Inferior parietal cortex (tissue), 1 donor: ENCODE measurements around the gene SLC22A12.

Source experiments
- DNase-seq: peaks from one replicate; pipeline ENCODE4 v3.0.0-alpha.2; 2016; ENCODE audit errors: extremely low spot score

SLC22A12 gene

GRCh38 chr11:64624883-64625481, 34.0 kb downstream of the SLC22A12 start:
- DNase-seq: no peak

- DNase-seq: no peak
Measured at GRCh38 chr11:64626637-64627036, 35.6 kb downstream of the SLC22A12 start.

DNA sequence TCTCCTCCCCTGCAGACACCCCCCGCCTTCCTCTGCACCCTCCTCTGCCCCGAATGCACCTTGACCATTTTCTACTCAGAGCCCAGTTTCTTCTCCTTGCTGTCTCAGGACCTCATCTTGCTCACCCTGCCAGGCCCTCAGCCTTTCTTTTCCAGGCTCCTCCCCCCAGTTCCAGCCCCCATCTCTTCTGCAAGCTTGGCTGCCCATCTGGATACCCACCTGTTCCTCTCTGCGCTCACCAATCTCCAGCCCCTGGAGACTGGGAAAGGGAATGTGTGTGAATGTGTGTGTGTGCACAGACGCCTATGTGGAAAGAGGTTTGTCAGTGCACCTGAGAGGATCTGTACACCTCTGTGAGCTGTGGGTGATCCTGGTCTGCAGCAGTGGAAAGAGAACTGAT, 36.4 kb downstream of the SLC22A12 start:
- DNase-seq: no peak

GRCh38 chr11:64628596-64628995, 37.6 kb downstream of the SLC22A12 start:
- no peak for DNase-seq

- no peak for DNase-seq
Measured at GRCh38 chr11:64629103-64629502, 38.1 kb downstream of the SLC22A12 start.

DNA sequence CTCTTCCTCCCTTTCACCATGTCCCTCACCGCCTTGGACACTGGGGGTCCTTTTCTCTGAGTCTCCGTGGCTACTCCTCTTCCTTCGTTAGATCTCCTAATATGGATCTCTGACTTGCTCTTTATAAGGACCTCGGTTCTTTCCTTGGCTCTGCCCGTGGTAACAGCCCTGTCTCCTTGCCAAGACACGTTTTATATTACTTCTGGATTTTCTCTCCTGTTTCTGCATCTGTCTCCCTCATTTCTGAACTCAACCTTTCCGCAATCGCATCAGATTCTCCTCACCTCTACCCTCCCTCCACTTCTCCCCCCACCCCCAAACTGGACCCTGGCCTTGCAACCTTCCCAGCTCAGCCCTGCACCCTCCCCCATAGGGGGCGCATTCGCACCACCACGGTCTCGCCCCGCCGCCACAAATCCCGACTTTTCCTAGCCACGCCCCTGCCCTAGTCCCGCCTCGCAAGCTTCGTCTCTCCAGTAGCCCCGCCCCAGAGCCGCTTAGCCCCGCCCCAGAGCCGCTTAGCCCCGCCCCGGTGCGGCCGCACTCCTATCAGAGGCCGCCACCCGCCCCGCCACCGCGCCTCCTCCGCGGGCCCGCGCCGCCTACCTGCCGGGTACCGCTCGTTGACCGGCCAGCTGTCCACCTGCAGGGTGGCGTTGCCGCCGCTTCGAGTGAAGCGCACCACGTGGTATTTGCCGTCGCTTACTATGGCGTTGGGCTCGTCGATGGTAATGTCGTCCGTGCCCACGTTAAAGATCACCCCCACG, 39.0 kb downstream of the SLC22A12 start:
- no peak for DNase-seq

DNA sequence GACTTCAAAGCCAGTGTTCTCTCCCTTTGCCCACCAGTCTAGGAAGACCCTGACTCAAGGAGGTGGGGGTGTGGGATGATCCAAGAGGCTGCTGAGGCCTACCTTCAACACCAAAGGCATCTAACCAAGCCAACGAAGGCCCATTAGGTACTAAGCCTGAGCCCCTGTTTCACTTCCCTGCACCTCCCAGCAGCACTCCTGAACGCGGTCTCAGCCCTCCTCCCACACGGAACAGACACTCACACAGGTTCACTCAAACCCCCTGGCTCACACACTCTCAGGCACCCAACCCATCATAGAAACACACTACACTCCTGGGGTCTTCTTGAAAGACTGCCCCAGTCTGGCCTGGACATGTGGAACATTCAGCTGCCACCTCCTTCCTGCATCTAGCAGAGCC, 40.7 kb downstream of the SLC22A12 start:
- DNase-seq: no peak

DNA sequence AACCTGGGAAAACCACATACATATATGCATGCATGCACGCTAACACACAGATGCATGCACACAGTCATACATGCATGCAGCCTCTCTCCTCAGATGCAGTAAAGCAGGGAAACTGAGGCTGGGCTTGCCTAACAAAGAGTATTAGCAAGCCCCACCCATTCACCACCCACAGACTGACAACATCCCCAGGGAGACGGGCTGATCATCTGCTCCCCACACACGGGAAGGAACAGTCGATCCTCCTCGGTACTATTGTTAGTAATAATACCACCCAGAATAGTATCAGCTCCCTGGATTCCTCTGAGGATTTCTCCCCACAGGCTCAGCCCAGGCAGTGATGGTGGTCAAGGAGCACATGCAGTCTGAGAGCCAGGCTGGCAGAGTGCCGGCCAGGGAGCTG, 41.2 kb downstream of the SLC22A12 start:
- no peak for DNase-seq

DNA sequence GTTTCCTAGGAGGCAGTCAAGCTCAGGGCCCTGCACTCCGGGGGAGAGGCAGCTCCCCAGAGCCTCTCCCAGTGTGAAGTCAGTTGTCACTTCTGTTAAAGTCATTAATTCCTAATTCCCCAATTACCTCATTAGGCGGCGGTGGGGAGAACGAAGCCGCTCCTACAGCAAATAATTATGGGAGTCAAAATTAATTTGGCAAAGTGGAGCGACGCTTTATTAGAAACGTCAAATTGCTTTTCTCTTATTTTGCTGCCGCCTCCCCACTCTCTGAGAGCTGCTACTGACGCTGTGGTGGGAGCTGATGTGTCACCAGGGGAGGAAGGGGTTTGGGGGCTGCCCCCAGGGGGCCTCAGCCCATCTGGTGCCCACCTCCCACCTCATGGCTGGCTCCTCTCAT, 41.6 kb downstream of the SLC22A12 start:
- no peak for DNase-seq

- DNase-seq: no peak
Measured at GRCh38 chr11:64633555-64634159, 42.6 kb downstream of the SLC22A12 start.

DNA sequence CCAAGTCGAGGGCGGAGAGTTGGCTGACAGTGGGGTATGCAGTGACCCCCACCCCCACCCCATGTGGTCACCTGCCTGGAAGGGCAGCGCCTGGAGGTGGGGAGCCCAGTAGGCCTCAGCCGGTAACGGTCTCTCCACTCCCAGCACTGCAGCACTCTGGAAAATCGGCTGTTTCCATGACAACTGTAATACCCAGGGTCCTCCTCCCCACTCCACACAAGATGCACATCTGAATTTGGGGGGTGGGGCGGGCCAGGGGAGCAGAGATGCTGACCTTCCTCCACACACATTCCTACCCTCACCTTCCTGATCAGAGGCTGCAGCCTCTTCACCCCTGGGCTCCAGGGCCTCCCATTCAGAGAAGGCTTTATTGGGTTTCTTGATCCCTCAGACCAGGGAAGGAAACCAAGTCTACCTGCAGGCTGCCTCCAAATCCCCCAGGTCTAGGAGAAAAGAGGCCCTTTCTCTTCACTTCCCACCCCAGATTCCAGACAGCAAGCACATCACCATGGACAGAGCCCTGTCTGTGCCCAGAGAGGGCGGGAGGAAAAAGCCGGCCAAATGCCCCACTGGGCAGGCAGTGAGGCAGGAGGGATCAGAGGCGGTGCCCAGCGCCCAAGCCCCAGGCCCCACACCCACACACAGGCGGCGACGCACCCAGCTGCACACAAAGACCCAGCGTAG, 46.5 kb downstream of the SLC22A12 start:
- no peak for DNase-seq

DNA sequence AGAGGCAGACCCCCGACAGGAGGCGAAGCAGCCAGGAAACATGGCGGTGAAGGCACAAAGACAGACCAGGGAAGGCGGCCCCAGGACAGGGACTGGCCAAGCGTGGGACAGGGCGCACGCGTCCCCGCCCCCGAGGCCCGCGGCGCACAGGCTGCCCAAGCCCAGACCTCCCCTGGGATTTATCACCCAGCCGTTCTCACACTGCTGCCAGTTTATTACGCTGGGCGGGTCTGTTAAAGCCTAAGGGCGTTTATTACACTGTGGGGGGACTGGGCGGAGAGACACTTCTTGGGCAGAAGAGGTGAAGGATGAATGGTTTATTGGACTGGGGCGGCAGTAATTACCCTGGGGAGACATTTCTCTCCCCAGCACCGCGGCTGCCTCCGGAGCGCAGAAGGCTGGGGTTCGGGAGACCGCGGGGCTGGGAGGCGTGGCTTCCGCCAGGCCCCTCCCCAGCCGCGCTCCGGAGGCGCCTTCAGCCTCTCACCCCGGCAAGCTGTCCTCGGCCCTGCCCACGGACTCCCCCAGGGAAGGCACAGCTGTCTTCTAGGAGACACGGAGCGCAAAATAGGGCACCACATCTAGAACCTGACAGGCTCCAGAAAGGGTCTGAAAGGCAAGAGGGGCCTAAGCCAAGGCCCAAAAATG, 47.1 kb downstream of the SLC22A12 start:
- DNase-seq: no peak

GRCh38 chr11:64638829-64639228, 47.8 kb downstream of the SLC22A12 start:
- no peak for DNase-seq

GRCh38 chr11:64639885-64640284, 48.9 kb downstream of the SLC22A12 start:
- DNase-seq: no peak

DNA sequence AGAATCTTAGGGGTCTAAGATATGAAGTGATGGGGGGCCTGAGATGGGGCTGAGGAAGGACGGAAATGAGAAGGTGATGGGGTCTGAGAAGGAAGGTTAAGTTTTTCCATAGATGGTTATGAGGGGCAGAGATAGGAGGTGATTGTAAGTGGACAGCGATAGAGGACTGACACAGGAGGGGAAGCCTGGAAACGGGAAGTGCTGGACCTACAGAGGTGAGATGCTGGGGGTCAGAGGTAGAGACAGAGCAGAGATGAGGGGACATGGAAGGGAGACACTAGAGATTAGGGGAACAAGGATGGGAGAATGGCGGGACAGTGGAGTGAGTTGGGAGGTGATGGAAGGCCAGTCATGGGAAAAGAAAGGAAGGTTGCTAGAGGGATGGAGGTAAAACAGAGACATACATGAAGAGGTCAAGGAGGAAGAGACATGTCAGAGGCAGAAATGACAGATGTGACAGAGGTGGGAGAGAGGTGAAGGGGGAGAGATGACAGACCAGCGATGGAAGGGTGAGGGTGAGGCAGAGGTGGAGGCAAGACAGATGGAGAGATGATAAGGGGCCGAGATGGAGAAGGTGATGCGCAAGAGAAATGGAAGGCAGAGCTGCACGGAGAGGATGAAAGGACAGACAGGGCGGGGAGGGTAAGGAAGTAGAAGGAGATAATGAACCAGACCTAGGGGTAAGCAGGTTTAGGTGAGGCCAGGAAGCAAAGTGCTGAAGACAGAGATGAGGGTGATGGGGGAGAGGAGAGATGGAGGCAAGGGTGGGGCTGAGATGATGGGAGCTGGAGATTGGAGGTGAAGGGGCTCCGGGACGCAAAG, 50.8 kb downstream of the SLC22A12 start:
- DNase-seq: no peak

- DNase-seq: no peak
Measured at GRCh38 chr11:64642418-64642735, 51.4 kb downstream of the SLC22A12 start.

DNA sequence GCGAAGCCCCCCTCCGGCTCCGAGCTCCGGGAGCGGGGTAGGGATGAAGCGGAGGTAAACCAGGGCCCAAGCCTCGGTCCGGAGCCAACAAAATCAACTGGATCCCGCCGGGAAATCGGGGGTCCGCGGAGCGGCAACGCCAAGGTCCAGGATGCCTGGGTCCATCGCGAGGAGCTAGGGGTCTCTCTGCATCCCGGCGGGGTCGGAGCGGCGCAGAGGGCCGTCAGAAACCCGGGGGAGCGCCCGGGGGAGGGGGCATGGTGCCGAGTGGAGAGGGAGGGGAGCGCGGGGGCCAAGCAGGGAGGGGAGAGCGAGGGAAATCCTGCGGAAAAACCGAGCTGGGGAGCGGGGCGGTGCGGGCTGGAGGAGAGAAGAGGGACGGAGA, 51.8 kb downstream of the SLC22A12 start:
- no peak for DNase-seq

DNA sequence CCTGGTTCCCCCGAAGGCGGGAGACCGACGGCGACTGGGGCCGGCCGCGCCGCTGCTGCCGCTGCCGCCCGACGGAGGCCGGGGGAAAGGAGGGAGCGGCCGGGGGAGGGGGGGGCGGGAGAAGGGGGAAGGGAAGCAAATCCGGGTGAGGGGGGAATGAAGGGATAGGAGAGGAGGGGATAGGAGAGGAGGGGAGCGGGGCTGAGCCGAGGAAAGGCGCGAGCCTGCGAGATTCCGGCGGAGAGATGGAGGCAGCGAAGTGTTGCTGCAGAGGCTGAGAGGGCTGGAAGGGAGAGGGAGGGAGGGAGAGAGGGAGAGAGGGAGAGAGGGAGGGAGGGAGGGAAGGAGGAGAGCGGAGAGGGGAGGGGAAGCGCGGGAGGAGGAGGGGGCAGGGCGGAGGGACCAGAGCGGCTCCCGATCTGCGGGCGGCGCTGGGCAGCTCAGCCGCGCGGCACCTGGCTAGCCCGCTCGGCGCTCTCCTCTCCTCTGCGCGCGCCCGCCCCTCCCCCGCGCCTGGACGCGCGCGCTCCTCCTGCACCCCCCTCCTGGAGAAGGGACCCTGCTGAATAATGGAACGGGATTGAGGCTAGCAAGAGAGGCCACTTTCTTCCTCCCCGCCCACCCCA, 52.3 kb downstream of the SLC22A12 start:
- no peak for DNase-seq

DNA sequence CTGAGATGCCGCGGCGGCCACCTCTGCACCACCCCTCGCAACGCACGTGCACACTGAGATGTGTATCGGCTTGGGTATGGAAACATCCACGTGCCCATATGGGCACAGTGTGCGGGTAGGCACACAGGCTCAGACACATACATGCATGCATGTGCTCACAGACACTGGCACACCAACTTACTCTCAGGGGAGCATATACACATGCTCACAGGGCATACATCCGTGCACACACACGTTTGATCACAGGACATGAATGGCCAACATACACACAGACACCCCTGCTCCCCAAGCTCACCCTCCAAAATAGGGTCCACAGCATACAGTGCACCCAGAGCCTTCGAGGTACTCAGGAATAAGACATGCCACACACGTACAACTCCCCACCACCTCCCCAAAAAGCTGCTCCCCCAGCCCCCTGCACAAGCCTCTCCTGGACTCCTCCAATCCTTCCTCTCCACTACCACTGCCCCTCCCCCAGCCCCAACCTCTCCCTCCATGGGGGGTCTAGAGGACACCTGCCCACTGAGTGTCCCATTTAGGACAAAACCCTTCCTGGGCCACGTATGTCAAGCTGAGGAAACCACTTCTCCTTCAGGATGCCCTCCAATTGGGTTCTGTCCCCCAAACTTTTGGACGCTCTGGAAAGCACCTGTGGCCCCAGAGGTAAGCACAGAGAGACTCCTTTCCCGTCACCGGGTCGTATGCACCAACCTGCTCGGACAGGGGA, 53.1 kb downstream of the SLC22A12 start:
- no peak for DNase-seq

DNA sequence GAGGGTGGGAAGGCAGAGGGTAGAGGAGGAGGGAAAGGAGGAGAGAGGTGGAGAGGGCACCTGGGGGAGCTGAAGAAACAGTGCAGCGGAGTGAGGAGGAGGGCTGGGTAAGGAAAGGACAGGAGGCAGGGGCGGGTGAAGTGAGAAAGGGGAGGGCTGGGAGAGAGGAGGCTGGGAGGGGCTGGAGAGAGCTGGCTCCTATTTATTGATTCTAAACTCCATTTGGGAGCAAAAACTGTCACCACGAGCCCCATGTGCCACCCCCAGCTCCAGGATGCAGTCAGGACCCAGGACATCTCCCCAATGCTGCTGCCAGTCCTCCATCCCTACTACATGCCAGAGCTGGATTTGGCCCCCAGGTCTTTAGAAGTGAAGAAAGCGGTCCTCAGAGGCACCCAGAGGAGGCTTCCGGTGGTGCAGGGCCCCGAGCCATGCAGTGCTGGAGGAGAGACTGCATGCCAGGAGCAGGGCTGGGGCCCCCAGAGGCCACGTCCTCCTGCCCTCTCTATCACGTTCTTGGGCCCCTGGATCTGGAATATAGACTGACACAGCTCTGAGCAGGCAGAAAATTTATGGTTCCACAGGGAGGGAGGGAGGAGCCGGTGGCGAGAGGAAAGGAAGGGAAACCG, 53.7 kb downstream of the SLC22A12 start:
- DNase-seq: no peak
